Measurements from ENCODE around the gene AKR1B15.
"Not testable (repeated sequence)": the region's sequence is repeated elsewhere in the genome, so short reads cannot be mapped to it uniquely, and the experiment has no call there.

Gene AKR1B15

GRCh38 chr7:134548877-134549276, at the start of gene AKR1B15:
Gene AKR1B15, plus strand, starts transcription at chr7:134549110. Its CDS starts 15,510 bp downstream, at chr7:134564620.
- no peak for DNase-seq

GRCh38 chr7:134500406-134500805, 48.5 kb upstream of the AKR1B15 start:
- DNase-seq: no peak

- no peak for DNase-seq
These were observed 47.9 kb upstream of the AKR1B15 start for GRCh38 chr7:134500982-134501381.

GRCh38 chr7:134502463-134503371, 46.2 kb upstream of the AKR1B15 start:
- DNase-seq: no peak

GRCh38 chr7:134504660-134505164, 44.2 kb upstream of the AKR1B15 start:
- no peak for DNase-seq

GRCh38 chr7:134505856-134506255, 43.1 kb upstream of the AKR1B15 start:
- DNase-seq: no peak

- DNase-seq: no peak
These were observed 39.9 kb upstream of the AKR1B15 start for GRCh38 chr7:134509010-134509409.

GRCh38 chr7:134510646-134511045, 38.3 kb upstream of the AKR1B15 start:
- DNase-seq: no peak

GRCh38 chr7:134512271-134512670, 36.6 kb upstream of the AKR1B15 start:
- DNase-seq: no peak

GRCh38 chr7:134513169-134513752, 35.6 kb upstream of the AKR1B15 start:
- DNase-seq: peak; percentile 16

- no peak for DNase-seq
These were observed 34.8 kb upstream of the AKR1B15 start for GRCh38 chr7:134514106-134514505.

GRCh38 chr7:134514663-134515062, 34.2 kb upstream of the AKR1B15 start:
- DNase-seq: no peak

- no peak for DNase-seq
These were observed 33.1 kb upstream of the AKR1B15 start for GRCh38 chr7:134515569-134516468.

- DNase-seq: no peak
These were observed 28.8 kb upstream of the AKR1B15 start for GRCh38 chr7:134520130-134520529.

- no peak for DNase-seq
These were observed 26.3 kb upstream of the AKR1B15 start for GRCh38 chr7:134522601-134523000.

GRCh38 chr7:134525449-134525848, 23.5 kb upstream of the AKR1B15 start:
- DNase-seq: not testable (repeated sequence)

GRCh38 chr7:134526552-134527248, 22.2 kb upstream of the AKR1B15 start:
- not testable (repeated sequence) for DNase-seq

GRCh38 chr7:134527979-134528371, 20.9 kb upstream of the AKR1B15 start:
- DNase-seq: no peak

GRCh38 chr7:134528749-134529148, 20.2 kb upstream of the AKR1B15 start:
- no peak for DNase-seq

- no peak for DNase-seq
These were observed 18.4 kb upstream of the AKR1B15 start for GRCh38 chr7:134530460-134530859.

GRCh38 chr7:134532180-134532953, 16.5 kb upstream of the AKR1B15 start:
- no peak for DNase-seq

GRCh38 chr7:134532954-134533218, 16.0 kb upstream of the AKR1B15 start:
- DNase-seq: no peak
